ENCODE data around the gene TSNAX. TPM values are rescaled to one million over a fixed set of nuclear protein-coding genes. Genes with fewer than 3 reads are reported as not detected.
"Not testable (repeated sequence)": the region's sequence is repeated elsewhere in the genome, so short reads cannot be mapped to it uniquely, and the experiment has no call there.

TSNAX gene
- total RNA-seq, 1 donor = 8.1 TPM

- DNase-seq (ENCODE audit: low read depth in 2 of 3, low spot score in 2 of 3) = no peak
Measured at GRCh38 chr1:231558708-231559185, 30.3 kb downstream of the TSNAX start.

DNA sequence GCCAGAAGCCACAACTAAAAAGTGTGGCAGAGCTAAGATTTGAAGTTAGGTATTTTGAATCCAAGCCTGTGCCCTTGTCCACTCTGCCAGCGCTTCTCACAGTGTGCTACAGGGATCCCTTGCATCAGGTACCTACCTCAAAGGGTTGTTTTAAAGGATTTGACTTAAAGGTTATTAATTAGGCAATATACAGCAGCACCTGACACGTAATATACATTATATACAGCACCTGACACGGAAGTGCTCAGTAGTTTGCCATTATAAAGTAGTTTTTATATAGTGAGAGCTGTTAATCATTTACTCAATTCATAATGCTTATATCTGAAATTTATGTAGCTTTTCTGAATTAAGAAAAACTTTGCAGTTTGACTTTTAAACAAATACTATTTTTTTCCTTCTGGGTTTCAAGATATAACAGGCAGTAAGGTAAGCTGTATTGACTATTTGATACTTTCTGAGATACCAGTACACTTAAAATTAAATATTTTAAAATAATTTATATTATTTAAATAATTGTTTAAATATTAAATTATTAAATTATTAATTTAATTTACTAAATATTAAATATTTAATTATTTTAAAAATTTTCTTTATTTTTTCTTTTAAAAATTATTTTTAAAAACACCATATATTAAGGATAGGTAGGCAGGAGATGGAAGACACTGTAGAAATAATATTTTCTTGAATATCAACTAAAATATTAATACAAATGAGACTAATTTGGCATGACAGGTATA is 33.3 kb downstream of the TSNAX start:
- DNase-seq (ENCODE audit: low read depth in 2 of 3, low spot score in 2 of 3) = no peak

- no peak for DNase-seq (ENCODE audit: low read depth in 2 of 3, low spot score in 2 of 3)
Measured at GRCh38 chr1:231563247-231563646, 34.8 kb downstream of the TSNAX start.

DNA sequence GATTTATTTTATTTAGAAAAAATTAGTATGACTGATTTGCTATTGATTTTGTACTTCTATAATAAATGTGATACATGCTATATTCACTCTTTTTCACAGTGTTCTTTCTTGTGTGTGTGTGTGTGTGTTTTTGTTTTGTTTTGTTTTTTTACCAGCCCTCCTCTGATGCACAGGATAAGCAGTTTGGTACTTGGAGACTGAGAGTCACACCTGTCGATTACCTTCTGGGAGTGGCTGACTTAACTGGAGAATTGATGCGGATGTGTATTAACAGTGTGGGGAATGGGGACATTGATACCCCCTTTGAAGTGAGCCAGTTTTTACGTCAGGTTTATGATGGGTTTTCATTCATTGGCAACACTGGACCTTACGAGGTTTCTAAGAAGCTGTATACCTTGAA is 35.9 kb downstream of the TSNAX start:
- no peak for DNase-seq (ENCODE audit: low read depth in 2 of 3, low spot score in 2 of 3)

GRCh38 chr1:231566496-231566895 is 38.0 kb downstream of the TSNAX start:
- no peak for DNase-seq (ENCODE audit: low read depth in 2 of 3, low spot score in 2 of 3)

- DNase-seq (ENCODE audit: low read depth in 2 of 3, low spot score in 2 of 3) = not testable (repeated sequence)
Measured at GRCh38 chr1:231570262-231570661, 41.8 kb downstream of the TSNAX start.

DNA sequence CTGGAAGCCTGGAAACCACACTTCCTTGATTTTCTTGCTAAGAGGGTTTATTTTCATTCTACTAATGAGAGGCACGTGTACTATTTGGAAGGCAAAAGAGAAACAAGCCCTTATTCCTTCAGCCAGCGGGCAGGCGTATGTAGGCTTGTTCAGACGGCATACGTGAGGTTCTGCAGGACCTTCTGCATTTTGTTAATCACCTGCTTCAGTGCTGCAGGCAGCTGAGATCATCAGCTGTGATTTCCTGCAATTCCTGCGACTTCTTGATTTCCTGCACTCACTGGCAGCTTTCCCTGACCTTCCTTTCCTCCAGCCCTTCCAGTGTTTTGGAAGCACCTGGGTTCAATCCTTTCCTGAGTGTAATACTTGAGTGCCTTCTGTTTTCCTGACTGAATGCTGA is 43.4 kb downstream of the TSNAX start:
- no peak for DNase-seq (ENCODE audit: low read depth in 2 of 3, low spot score in 2 of 3)

GRCh38 chr1:231575472-231575871 is 47.0 kb downstream of the TSNAX start:
- no peak for DNase-seq (ENCODE audit: low read depth in 2 of 3, low spot score in 2 of 3)

DNA sequence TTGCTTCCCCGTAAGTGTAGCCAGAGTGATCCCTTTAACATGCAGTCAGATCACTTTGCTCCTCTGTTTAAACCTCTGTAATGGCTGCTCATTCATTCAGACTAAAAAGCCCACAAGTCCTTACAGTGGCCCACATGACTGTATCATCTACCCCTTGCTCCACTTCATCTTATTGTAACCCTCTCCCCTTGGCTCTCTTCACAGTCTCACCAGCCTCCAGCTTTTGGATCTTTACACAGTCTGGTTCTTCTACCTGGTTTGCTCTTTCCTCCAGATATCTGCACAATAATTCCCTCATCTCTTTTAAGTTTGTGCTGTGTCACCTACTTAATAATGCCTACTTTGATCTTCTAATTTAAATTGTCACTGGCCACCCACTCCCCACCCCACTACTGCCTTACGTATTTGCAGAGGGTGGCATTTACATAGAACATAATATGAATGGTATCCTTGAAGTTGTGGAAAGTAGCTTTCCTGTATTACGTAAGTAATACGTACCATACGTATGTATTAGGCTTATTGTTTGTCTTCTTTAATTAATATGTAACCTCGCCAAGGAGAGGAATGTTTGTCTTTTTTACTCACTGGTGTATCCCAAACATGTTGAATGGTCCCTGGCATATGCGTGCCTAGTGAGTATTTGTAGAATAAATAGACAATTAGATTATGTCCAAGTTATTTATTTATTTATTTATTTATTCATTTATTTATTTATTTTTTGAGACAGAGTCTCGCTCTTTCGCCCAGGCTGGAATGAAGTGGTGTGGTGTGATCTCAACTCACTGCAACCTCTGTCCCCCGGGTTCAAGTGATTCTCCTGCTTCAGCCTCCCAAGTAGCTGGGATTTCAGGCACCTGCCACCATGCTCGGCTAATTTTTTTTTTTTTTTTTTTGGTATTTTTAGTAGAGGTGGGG is 48.6 kb downstream of the TSNAX start:
- DNase-seq (ENCODE audit: low read depth in 2 of 3, low spot score in 2 of 3) = no peak

DNA sequence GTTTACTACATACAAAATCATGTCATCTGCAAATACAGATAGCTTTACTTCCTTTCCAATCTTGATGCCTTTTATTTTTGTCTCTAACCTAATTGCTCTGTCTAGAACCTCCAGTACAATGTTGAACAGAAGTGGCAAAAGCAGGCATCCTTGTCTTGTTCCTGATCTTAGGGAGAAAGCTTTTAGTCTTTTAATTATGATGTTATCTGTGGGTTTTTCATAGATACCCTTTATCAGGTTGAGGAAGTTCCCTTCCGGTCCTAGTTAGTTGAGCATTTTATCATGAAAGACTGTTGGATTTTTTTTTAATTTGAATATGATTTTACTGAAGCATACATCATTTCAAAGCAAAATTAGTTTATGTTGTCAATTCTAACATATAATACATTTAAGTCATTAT is 52.4 kb downstream of the TSNAX start:
- no peak for DNase-seq (ENCODE audit: low read depth in 2 of 3, low spot score in 2 of 3)

GRCh38 chr1:231581859-231582258 is 53.4 kb downstream of the TSNAX start:
- DNase-seq (ENCODE audit: low read depth in 2 of 3, low spot score in 2 of 3) = no peak

DNA sequence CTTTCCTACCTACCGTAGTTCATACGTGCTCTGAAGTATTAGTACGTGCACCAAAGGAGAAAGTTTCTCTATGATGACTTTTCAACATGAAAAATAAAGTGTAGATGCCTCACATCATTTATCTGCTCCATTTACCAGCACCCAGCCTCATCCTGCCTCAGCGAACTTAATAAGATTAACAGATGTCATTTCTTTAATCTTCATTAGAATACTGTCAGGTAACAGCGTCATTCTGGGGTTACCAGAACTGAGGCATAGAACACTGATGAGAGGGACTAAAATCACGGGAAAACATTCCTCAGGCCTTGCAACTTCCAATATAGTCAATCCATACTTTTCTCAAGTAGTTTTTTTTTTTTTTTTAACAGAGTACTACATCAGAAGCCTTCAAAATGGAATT is 54.9 kb downstream of the TSNAX start:
- no peak for DNase-seq (ENCODE audit: low read depth in 2 of 3, low spot score in 2 of 3)

GRCh38 chr1:231584117-231584516 is 55.6 kb downstream of the TSNAX start:
- peak in 2 of 3 donors; percentile 20 to 23 for DNase-seq (ENCODE audit: low read depth in 2 of 3, low spot score in 2 of 3)

DNA sequence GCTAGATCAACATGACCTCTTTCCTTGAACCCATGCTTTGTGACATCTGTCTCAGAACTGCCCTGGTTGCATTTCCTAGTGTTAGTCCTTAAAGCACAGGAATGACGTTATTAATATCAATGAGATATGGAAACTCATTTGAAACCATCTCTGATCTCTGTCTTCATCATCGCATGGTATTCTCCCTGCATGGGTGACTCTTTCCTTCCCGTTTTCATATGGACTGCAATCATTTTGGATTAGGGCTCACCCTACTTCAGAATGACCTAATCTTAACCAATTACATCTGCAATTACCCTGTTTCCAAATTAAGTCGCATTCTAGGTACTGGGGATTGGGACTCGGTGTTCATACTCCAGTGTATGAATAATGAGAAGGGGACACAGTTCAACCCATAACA is 56.5 kb downstream of the TSNAX start:
- no peak for DNase-seq (ENCODE audit: low read depth in 2 of 3, low spot score in 2 of 3)

DNA sequence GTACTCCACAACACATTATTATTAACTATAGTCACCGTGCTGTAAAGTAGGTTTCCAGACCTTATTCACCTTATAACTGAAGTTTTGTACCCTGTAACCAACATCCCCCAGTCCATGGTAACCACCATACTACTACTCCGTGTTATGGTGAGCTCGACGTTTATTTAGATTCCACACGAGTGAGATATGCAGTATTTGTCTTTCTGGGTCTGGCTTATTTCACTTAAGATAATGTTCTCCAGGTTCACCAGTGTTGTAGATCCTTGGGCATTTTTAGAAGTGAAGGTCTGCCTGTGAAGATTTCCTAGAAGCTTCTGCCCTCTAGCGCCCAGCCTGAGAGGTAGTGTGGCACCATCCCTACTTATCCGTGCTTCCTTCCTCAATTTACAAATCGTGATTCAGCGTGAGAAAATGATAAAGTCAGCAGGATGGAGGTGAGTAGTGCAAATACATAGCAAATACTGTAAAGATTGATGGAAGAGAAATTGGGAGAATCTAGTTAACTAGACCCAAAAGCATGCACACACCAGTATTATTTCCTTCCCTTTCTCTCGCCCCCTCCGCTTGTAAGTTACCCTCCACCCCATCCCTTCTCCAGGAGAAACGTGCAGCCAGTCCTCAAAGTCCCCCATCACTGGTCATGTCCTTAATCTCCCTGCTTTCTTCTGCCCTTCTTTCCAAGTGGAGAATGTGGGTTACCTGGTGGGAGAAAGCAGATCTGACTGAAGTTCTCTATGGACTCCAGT is 62.2 kb downstream of the TSNAX start:
- peak in 2 of 3 donors; percentile 60 to 77 for DNase-seq (ENCODE audit: low read depth in 2 of 3, low spot score in 2 of 3)

DNA sequence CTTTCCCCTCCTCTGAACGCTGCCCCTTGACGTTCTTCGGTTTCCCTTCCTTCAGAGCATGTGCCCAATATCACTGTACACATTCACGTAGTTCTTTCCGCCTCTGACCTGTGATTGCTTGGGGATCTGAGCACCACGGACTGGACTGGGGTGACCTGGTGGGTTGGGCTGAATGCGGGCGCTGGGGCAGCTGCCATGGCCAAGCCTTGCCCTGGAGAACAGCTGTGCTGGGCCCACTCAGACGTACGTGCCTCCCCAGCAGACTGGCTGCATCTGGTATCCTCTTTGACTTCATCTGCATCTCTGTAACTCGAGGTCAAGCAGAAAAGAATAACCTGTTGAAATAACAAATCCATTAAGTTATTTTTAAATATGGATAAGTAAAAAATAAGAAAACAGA is 63.0 kb downstream of the TSNAX start:
- DNase-seq (ENCODE audit: low read depth in 2 of 3, low spot score in 2 of 3) = no peak

DNA sequence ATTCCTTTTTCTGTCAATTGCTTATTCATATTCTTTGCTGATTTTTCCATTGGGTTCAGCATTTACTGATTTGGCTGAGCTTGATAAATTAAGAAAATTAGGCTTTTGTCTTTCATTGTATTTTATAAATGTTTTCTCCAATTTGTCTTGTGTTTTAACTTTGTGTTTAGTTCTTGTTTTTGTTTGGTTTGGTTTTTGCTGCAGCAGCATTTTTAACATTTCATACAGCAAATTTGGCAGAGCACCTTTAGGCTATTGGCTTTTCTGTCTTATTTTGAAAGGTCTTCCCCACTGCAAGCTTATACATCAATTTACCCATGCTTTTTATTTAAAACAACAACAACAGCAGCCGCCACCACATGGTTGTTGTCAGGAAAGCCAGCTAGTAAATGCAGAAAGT is 64.3 kb downstream of the TSNAX start:
- no peak for DNase-seq (ENCODE audit: low read depth in 2 of 3, low spot score in 2 of 3)

DNA sequence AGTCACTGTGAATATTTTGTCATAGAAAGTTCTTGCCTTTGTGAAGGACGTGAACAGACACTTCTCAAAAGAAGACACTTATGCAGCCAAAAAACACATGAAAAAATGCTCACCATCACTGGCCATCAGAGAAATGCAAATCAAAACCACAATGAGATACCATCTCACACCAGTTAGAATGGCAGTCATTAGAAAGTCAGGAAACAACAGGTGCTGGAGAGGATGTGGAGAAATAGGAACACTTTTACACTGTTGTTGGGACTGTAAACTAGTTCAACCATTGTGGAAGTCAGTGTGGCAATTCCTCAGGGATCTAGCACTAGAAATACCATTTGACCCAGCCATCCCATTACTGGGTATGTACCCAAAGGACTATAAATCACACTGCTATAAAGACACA is 64.8 kb downstream of the TSNAX start:
- DNase-seq (ENCODE audit: low read depth in 2 of 3, low spot score in 2 of 3) = not testable (repeated sequence)

DNA sequence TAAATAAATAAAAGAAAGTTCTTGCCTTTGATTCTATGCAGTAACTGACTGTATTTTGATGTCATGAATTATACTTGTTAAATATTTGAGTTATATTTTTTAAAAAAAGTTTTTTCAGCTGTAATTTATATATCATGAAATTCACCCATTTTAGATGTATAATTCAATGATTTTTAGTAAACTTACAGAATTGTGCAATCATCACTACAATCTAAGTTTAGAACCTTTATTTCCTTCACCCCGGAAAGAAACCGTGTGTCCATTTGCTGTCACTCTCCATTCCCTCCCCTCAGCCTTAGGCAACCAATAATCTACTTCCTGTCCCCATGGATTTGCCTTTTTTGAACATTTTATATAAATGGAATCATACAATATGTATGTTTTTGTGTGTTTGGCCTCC is 65.7 kb downstream of the TSNAX start:
- DNase-seq (ENCODE audit: low read depth in 2 of 3, low spot score in 2 of 3) = no peak

GRCh38 chr1:231594749-231595148 is 66.3 kb downstream of the TSNAX start:
- DNase-seq (ENCODE audit: low read depth in 2 of 3, low spot score in 2 of 3) = no peak

GRCh38 chr1:231596337-231596791 is 67.9 kb downstream of the TSNAX start:
- DNase-seq (ENCODE audit: low read depth in 2 of 3, low spot score in 2 of 3) = no peak

Data from hematopoietic multipotent progenitor cell (in vitro differentiated cells).